ENCODE measurements around the gene SNTG2.
A peak's percentile ranks its signal among the peaks of the same experiment; 100 is the strongest.

Gene SNTG2

GRCh38 chr2:1169291-1169949, 218.8 kb downstream of the SNTG2 start:
- no peak overlapping the region for H3K9ac ChIP-seq (ENCODE audit: low read depth, low read length, poor library complexity, severe bottlenecking)
- H2AFZ ChIP-seq (ENCODE audit: low read length), result no peak overlapping the region
- no peaks in the 10 kb centered on the region for H3F3A ChIP-seq (ENCODE audit: low read depth)
- H3K9me3 ChIP-seq (ENCODE audit: insufficient read depth, low read depth, low read length), result no peaks in the 10 kb centered on the region
- H3K79me2 ChIP-seq (ENCODE audit: insufficient read depth, low read length), result no peaks in the 10 kb centered on the region
- H3K4me3 ChIP-seq (ENCODE audit: low read length, poor library complexity, severe bottlenecking), result no peak overlapping the region
- H4K20me1 ChIP-seq (ENCODE audit: insufficient read depth, low read length, poor library complexity, severe bottlenecking), result no peaks in the 10 kb centered on the region
- no peaks in the 10 kb centered on the region for H3K9me2 ChIP-seq (replicated peaks; ENCODE audit: low read depth, low read length)
- H3K4me2 ChIP-seq (ENCODE audit: low read depth, low read length, poor library complexity, severe bottlenecking), result no peak overlapping the region
- no peaks in the 10 kb centered on the region for H3K27me3 ChIP-seq (ENCODE audit: insufficient read depth, low read length, poor library complexity, severe bottlenecking)
- H3K36me3 ChIP-seq (ENCODE audit: insufficient read depth, low read length), result no peaks in the 10 kb centered on the region
- peaks cover 43% of the 10 kb centered on the region for H3K4me1 ChIP-seq (ENCODE audit: insufficient read depth, low read length, poor library complexity, severe bottlenecking)
- TF ChIP-seq EZH2phosphoT487 (IDR thresholded peaks at IDR 0.05; ENCODE audit: borderline replicate concordance), result no peak
- TF ChIP-seq CTCF (conservative IDR thresholded peaks at IDR 0.05; ENCODE audit: low read length), result peak; percentile 35; the same call in 1 of the 2 replicates

- Histone ChIP-seq H3K36me3 (ENCODE audit: insufficient read depth, low read length) (no peaks in the 10 kb centered on the region), H2AFZ (ENCODE audit: low read length) (no peak overlapping the region), H4K20me1 (ENCODE audit: insufficient read depth, low read length, poor library complexity, severe bottlenecking) (no peaks in the 10 kb centered on the region), H3F3A (ENCODE audit: low read depth) (no peaks in the 10 kb centered on the region), H3K9ac (ENCODE audit: low read depth, low read length, poor library complexity, severe bottlenecking) (no peak overlapping the region), H3K4me1 (ENCODE audit: insufficient read depth, low read length, poor library complexity, severe bottlenecking) (peaks cover 44% of the 10 kb centered on the region), H3K9me2 (replicated peaks; ENCODE audit: low read depth, low read length) (no peaks in the 10 kb centered on the region), H3K27me3 (ENCODE audit: insufficient read depth, low read length, poor library complexity, severe bottlenecking) (no peaks in the 10 kb centered on the region), H3K9me3 (ENCODE audit: insufficient read depth, low read depth, low read length) (no peaks in the 10 kb centered on the region), H3K79me2 (ENCODE audit: insufficient read depth, low read length) (no peaks in the 10 kb centered on the region), H3K4me2 (ENCODE audit: low read depth, low read length, poor library complexity, severe bottlenecking) (no peak overlapping the region), H3K4me3 (ENCODE audit: low read length, poor library complexity, severe bottlenecking) (no peak overlapping the region)
- TF ChIP-seq EZH2phosphoT487 (IDR thresholded peaks at IDR 0.05; ENCODE audit: borderline replicate concordance) (no peak), CTCF (conservative IDR thresholded peaks at IDR 0.05; ENCODE audit: low read length) (no peak)
Observed at GRCh38 chr2:1170241-1170640, 219.6 kb downstream of the SNTG2 start.

- Histone ChIP-seq H3K4me2 (ENCODE audit: low read depth, low read length, poor library complexity, severe bottlenecking) (no peak overlapping the region), H3K4me1 (ENCODE audit: insufficient read depth, low read length, poor library complexity, severe bottlenecking) (peaks cover 48% of the 10 kb centered on the region), H3K9ac (ENCODE audit: low read depth, low read length, poor library complexity, severe bottlenecking) (no peak overlapping the region), H4K20me1 (ENCODE audit: insufficient read depth, low read length, poor library complexity, severe bottlenecking) (no peaks in the 10 kb centered on the region), H3K36me3 (ENCODE audit: insufficient read depth, low read length) (no peaks in the 10 kb centered on the region), H3K9me2 (replicated peaks; ENCODE audit: low read depth, low read length) (no peaks in the 10 kb centered on the region), H3K4me3 (ENCODE audit: low read length, poor library complexity, severe bottlenecking) (no peak overlapping the region), H3K79me2 (ENCODE audit: insufficient read depth, low read length) (no peaks in the 10 kb centered on the region), H3F3A (ENCODE audit: low read depth) (no peaks in the 10 kb centered on the region), H3K27me3 (ENCODE audit: insufficient read depth, low read length, poor library complexity, severe bottlenecking) (no peaks in the 10 kb centered on the region), H2AFZ (ENCODE audit: low read length) (no peak overlapping the region), H3K9me3 (ENCODE audit: insufficient read depth, low read depth, low read length) (no peaks in the 10 kb centered on the region)
- TF ChIP-seq CTCF (conservative IDR thresholded peaks at IDR 0.05; ENCODE audit: low read length), result no peak
- TF ChIP-seq EZH2phosphoT487 (IDR thresholded peaks at IDR 0.05; ENCODE audit: borderline replicate concordance), result no peak
Observed at GRCh38 chr2:1170711-1171110, 220.1 kb downstream of the SNTG2 start.
